ENCODE measurements around the gene MEDAG. TPM values are rescaled to one million over a fixed set of nuclear protein-coding genes. Genes with fewer than 3 reads are reported as not detected.

MEDAG gene
- total and polyA plus RNA-seq, 2 experiments from 2014 or later = 1.7 to 2.0 TPM

- Mint-ChIP-seq H3K36me3 (ENCODE audit: low read depth) (no peaks in the 10 kb centered on the region), H3K27me3 (ENCODE audit: insufficient read depth, low read depth, poor library complexity) (no peaks in the 10 kb centered on the region), H3K9me3 (no peaks in the 10 kb centered on the region), H3K4me1 (peaks cover 13% of the 10 kb centered on the region), H3K4me3 (no peak overlapping the region), H3K27ac (no peak overlapping the region)
- H3K27ac ChIP-seq (ENCODE audit: low read depth) = no peak overlapping the region
- H3K4me2 ChIP-seq = no peak overlapping the region
- no peak for TF ChIP-seq STAT1 (IDR thresholded peaks at IDR 0.05; ENCODE audit: unreplicated experiment)
- no peak for TF ChIP-seq POLR2AphosphoS5 (IDR thresholded peaks at IDR 0.05; ENCODE audit: low read depth)
- TF ChIP-seq REST (IDR thresholded peaks at IDR 0.05; ENCODE audit: unreplicated experiment) = no peak
- no peak for TF ChIP-seq CTCF (conservative IDR thresholded peaks at IDR 0.05; ENCODE audit: low read depth in 2 of 2)
- no peak for TF ChIP-seq ETS1 (IDR thresholded peaks at IDR 0.05)
- no peak for TF ChIP-seq EZH2 (IDR thresholded peaks at IDR 0.05; ENCODE audit: low read depth, unreplicated experiment)
- TF ChIP-seq ZNF114 (CRISPR knock-in tag; IDR thresholded peaks at IDR 0.05) = no peak
- TF ChIP-seq JUNB (IDR thresholded peaks at IDR 0.05; ENCODE audit: unreplicated experiment) = no peak
- no peak for TF ChIP-seq ZNF331 (CRISPR knock-in tag; IDR thresholded peaks at IDR 0.05; ENCODE audit: low read depth)
- no peak overlapping the region for H3K4me3 ChIP-seq
- no peaks in the 10 kb centered on the region for H3K79me2 ChIP-seq (replicated peaks; ENCODE audit: insufficient read depth)
- H3K27me3 ChIP-seq (ENCODE audit: insufficient read depth) = no peaks in the 10 kb centered on the region
- H3K4me1 ChIP-seq (ENCODE audit: insufficient read depth) = no peaks in the 10 kb centered on the region
- DNase-seq (ENCODE audit: low spot score) (no peak), ATAC-seq (no peak)
- no peaks in the 10 kb centered on the region for H4K20me1 ChIP-seq (replicated peaks; ENCODE audit: insufficient read depth)
- no peaks in the 10 kb centered on the region for H3K9me2 ChIP-seq (ENCODE audit: insufficient read depth)
- no peaks in the 10 kb centered on the region for H3F3A ChIP-seq (replicated peaks; ENCODE audit: low read depth)
- H2AFZ ChIP-seq = no peak overlapping the region
- H3K36me3 ChIP-seq (ENCODE audit: insufficient read depth) = no peaks in the 10 kb centered on the region
Measured at GRCh38 chr13:30920162-30920909, 14.3 kb downstream of the MEDAG start.
